Urinary bladder (tissue), 4 donors: ENCODE results near the gene TMEM88. TPM values are rescaled to one million over a fixed set of nuclear protein-coding genes. Genes with fewer than 3 reads are reported as not detected.

Experiments
- DNase-seq: peaks from one replicate; pipeline ENCODE4 v3.0.0-alpha.2; 2015; ENCODE audit errors: extremely low spot score
- H3K27ac ChIP-seq: one replicate; pipeline ENCODE4 v1.5.1; 2013; ENCODE audit warnings: low read depth, mild to moderate bottlenecking, moderate library complexity
- H3K36me3 ChIP-seq: one replicate; pipeline ENCODE4 v1.6.1; 2013; ENCODE audit warnings: mild to moderate bottlenecking, moderate library complexity; ENCODE audit not compliant: insufficient read depth
- H3K4me1 ChIP-seq: one replicate; pipeline ENCODE4 v1.6.1; 2013; ENCODE audit warnings: mild to moderate bottlenecking, moderate library complexity; ENCODE audit not compliant: insufficient read depth
- H3K4me3 ChIP-seq: one replicate; pipeline ENCODE4 v1.5.1; 2013; ENCODE audit warnings: low read depth, low read length
- WGBS: extraction: QIAGEN DNeasy Blood & Tissue Kit; methylation state at CpG from one replicate; pipeline ENCODE4 v1.1.7; 2013; 5-methylcytosine and 5-hydroxymethylcytosine counted together
- polyA plus RNA-seq: library from polyadenylated mRNA; stranded (reverse); fragments of 200-250 nt; gene quantifications from one replicate; pipeline ENCODE4 v1.2.3, GENCODE V29; 2013
- total RNA-seq: library from RNA; depleted of rRNA; stranded (reverse); fragments of >200 nt; gene quantifications from one replicate; pipeline ENCODE4 v1.2.3, GENCODE V29; 2014
- donor health status: healthy with polysubstance abuse.
- donor health status: healthy.

Gene TMEM88
- total and polyA plus RNA-seq, 2 donors = 8.1 to 37.0 TPM

DNA sequence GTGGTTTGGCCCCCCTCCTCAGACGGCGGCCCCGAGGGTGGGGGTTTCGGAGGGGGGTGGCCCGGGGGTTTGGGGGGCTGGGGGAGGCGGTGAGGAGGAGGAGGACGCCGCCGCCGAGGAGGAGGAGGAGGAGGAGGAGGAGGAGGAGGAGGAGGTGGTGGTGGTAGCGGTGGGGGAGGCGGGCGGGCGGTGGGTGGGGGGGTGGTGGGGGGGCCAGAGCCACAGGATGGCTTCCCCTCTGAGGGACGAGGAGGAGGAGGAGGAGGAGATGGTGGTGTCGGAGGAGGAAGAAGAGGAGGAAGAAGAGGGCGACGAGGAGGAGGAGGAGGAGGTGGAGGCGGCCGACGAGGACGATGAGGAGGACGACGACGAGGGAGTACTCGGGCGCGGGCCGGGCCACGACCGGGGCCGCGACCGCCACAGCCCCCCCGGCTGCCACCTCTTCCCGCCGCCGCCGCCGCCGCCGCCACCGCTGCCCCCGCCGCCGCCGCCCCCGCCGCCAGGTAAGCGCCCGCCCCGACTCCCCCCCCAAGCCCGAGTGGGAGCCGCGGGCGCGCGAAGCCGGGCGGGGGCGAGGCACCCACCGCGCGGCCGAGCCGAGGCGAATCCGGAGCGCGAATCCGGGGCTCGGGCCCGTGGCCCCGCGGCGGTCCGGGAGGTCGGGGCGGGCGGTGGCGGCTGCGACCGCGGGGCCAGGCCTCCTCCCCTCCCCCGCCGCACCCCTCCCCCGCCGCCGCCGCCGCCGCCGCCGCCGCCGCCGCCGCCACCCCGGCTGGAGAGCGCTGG lies 29.9 kb downstream of the TMEM88 start:
- 5% methylated on average over 71 of the region's 100 CpGs for WGBS
- H3K27ac ChIP-seq = peak overlapping the region; percentile 97
- H3K4me1 ChIP-seq = no peaks in the 10 kb centered on the region
- H3K36me3 ChIP-seq = no peaks in the 10 kb centered on the region
- no peak for DNase-seq
- H3K4me3 ChIP-seq = peak overlapping the region; percentile 85

DNA sequence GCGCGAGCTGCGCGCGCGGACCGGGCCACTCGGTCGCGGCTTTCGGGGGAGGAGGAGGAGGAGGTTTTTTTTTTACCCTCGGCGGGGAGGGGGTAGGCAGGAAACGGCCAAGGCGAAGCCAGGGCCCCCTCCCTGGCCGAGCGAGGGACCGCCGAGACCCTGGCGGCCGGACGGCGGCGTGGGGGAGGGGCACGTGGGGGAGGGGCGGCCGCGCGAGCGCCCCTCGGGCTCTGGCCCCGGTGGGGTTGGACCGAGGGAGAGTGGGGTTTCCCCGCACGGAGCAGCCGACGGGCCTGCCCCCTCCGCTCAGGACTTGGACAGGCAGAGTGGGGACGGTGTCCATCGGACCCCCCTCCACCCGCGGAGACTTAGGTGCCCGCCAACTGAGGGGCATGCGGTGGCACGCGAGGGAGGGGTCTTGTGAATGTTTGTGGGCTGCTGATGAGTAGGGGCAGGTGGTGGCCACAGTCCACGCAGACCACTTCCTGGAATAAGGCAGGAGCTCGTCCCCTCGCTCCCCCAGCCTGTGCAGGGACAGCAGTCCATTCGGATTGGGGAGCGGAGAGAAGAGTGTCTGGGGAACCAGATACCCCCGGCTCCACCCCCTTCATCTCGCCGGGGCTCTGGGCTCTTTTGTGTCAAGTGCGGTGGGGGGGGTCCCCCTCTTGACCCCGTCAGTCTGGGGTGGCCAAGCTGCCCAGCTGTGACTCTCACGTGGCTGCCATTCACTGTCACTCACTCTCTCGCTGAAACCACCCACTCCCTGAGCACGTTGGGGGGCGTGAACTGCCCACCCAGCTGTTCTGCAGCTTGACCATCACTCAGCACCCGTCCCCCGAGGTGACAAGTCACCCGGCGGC lies 30.7 kb downstream of the TMEM88 start:
- H3K4me3 ChIP-seq = peak overlapping the region; percentile 85
- no peaks in the 10 kb centered on the region for H3K36me3 ChIP-seq
- peak overlapping the region; percentile 97 for H3K27ac ChIP-seq
- under 1% methylated on average over 55 of the region's 64 CpGs for WGBS
- DNase-seq = no peak
- H3K4me1 ChIP-seq = no peaks in the 10 kb centered on the region

DNA sequence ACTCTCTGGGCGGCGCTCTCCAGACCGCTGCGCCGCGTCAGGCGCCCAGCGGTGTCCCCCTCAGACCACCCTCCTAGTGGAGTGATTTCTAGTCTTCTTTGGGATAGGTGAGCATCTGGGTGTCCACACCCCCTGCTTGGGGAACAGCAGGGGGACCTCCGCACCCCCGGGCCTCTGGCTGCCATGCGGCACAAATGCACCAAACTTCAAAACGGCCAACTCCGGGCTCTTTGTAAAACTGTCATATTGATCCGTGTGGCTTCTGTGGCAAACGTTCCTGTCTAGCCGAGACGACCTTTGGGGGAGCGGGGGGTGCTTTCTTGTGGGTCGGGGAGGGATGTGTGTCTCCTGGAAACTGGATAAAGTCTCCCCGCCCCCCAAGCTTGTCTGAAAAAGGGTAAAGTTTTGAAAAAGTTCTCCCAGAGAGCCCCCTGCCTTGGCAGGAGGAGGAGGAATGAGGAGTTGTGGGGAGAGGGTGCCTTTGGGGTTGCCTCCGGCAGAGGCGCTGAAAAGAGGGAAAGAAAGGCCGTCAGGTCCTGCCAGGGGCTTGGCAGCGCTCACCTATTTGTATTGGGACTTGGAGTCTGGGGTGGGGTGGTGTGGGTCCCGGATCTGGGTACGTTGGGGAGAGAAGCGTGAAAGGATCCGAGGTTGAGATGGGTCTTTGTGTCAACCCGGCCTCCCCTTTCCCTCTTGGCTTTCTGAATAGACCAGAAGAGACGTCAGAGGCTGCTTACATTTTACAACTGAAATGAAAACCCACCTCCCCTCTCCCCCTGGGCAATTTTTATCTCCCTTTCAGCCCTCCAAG lies 31.6 kb downstream of the TMEM88 start:
- Histone ChIP-seq H3K27ac (peak overlapping the region; percentile 97), H3K36me3 (peaks cover 3% of the 10 kb centered on the region), H3K4me1 (no peaks in the 10 kb centered on the region), H3K4me3 (peak overlapping the region; percentile 85)
- WGBS = 2% methylated on average over 30 of the region's 30 CpGs
- no peak for DNase-seq

DNA sequence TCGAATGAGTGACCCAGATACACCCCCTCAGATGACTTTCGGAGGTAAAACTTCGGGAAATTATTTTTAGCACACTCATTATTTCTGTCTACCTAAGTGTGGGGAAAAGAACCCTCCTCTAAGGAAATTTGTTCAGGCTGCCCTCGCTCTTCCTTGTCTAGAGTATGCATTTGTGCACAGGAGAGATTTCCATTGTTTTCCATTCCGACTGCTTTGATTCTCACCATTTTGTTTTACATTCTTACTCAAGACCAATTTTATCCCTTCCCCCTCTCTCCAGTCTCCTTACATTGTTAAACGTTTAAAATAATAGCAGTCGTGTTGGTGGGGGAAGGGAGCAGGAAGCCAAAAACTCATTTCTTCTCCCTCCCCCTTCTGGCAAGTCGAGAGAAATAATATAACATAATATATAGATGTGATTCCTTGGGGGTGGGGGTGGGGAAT lies 32.2 kb downstream of the TMEM88 start:
- H3K4me3 ChIP-seq = peak overlapping the region; percentile 85
- no peak for DNase-seq
- H3K27ac ChIP-seq = peak overlapping the region; percentile 97
- peaks cover 3% of the 10 kb centered on the region for H3K36me3 ChIP-seq
- WGBS = 3% methylated on average over 8 of the region's 8 CpGs
- no peaks in the 10 kb centered on the region for H3K4me1 ChIP-seq

DNA sequence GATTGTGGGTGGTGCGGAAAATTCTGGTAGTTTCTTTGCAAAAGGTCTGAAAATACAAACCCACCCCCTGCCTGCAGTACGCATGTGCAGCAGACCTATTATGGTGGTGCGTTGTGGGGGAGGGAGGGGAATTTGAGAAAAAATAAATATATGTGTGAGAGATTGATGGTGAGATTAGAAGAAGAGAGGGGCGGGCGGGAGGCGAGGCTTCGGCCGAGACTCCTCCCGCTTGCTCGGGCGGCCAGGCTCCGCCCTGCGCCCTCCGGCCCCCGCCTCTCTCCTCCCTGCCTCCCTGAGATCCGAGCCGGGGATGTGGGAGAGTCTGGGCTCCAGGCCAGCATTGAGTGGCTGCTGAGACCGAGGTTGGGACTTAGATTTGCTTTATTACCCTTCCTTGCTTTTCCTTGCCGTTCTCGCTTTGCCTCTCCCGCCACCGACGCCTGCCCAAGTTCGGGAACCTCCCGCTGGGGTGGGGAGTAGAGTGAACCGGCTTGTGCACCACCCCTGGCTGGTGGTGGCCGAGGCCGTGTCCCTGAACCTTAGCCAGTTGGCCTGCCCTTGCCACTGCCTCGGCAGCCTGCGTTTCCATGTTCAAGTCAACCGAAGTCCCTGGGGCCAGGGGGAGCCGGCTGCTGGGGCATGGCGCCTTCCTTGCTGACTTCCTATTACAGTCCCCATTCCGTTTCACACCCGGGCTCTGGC lies 32.8 kb downstream of the TMEM88 start:
- H3K4me3 ChIP-seq = peak overlapping the region; percentile 85
- peak; percentile 96 for DNase-seq
- under 1% methylated on average over 35 of the region's 35 CpGs for WGBS
- peak overlapping the region; percentile 83 for H3K27ac ChIP-seq
- H3K4me1 ChIP-seq = no peaks in the 10 kb centered on the region
- H3K36me3 ChIP-seq = peaks cover 3% of the 10 kb centered on the region

DNA sequence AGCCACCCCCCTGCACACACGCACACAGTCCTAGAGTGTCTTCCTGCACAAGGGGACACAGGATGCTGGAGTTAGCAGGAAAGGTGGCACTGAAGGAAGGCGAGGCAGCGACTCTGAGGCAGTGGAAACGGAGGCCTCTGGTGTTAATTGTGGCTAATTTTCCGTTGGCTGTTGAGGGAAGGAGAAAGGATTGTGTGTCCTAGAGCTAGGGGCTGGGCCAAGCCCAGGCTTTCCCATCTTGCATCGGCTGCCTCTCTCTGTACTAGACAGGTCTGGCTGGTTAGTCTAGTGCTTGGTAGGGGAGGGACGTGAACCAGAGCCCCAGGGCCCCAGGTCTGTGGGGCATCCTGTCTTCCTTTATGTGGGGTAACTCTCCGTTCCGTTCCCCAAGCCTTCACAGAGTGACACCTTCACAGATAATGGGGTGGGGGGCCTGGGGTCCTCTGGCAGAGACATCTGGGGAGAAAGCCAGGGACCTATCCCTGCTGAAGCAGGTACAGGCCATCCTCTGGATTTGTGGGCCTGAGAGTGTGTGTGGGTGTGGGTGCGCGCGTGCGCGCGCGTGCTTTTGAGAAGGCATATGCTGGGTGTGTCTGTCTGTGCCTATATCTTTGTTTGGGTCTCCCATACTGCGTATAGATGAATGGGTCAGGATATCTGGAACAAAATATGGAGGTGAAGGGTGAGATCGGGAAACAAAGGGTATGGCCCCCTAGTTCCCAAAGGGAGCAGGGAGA lies 33.5 kb downstream of the TMEM88 start, which contains the start of gene CHD3:
TSS of gene CHD3 (plus strand) at position 606 of the 737 bp plus-strand sequence. CDS start 212 bp downstream, outside the sequence.
- DNase-seq = peak; percentile 68
- no peaks in the 10 kb centered on the region for H3K4me1 ChIP-seq
- WGBS = 26% methylated on average over 18 of the region's 18 CpGs
- H3K36me3 ChIP-seq = peaks cover 3% of the 10 kb centered on the region
- peak within 1 kb of the TSS; percentile 83 for H3K27ac ChIP-seq
- H3K4me3 ChIP-seq = peak within 1 kb of the TSS; percentile 21

DNA sequence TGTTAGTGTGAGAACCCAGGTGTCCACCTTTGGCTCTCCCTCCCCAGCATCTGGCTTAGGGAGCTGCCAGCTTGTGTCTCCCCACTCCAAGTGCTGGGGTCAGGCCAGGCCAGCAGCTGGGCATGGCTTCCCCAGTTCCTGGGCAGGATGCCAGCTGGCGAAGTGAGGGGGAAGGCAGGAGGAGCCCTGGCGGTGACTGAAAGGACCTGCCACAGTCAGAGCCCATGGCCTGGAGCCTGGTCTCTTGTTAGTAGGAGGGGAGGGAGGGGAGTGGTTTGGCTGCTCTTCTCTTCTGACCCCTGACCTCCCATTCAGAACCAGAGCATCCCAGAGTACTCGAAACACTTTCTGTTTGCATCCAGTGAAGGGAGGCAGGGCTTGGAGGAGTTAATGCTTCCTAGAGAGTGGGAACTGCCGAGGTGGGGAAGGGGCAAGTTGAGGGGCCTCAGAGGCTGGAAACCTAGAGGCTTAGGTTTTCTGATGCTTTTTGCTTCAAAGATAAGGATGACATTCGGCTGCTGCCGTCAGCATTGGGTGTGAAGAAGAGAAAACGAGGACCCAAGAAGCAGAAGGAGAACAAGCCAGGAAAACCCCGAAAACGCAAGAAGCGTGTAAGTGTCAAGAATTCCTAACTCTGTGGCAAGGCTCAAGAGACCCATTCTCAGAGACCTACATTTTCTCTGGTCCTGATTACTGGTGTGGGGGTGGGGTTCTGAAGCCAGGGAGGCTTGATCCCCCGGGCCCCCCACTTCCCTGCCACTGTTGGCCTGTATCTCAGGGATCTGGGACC lies 34.5 kb downstream of the TMEM88 start:
- DNase-seq = peak; percentile 84
- Histone ChIP-seq H3K4me1 (no peaks in the 10 kb centered on the region), H3K36me3 (peaks cover 3% of the 10 kb centered on the region), H3K27ac (peak overlapping the region; percentile 72), H3K4me3 (no peak overlapping the region)
- 16% methylated on average over 11 of the region's 11 CpGs for WGBS

DNA sequence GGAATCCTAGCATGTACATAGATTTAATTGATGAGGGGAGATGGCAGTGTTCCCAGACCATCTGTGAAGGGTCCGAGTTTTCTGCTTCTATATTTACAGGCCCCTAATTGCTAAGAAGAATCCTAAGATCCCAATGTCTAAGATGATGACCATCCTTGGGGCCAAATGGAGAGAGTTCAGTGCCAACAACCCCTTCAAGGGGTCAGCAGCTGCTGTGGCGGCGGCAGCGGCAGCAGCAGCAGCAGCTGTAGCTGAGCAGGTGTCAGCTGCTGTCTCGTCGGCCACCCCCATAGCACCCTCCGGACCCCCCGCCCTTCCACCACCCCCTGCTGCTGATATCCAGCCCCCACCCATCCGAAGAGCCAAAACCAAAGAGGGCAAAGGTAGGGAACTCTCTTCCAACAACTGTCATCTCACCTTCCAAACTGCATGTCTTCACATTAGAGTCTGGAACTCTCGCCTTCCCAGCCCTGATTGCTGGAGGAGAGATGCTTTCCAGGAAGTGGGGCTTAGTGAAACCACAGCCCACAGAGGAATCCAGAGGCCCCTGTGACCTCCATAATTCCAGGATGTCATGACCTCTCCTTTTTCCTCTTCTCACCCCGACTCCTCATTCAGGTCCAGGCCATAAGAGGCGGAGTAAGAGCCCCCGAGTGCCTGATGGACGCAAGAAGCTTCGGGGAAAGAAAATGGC lies 38.5 kb downstream of the TMEM88 start:
- WGBS = 86% methylated on average over 15 of the region's 15 CpGs
- no peak overlapping the region for H3K27ac ChIP-seq
- peaks cover 3% of the 10 kb centered on the region for H3K36me3 ChIP-seq
- no peaks in the 10 kb centered on the region for H3K4me1 ChIP-seq
- no peak for DNase-seq
- no peak overlapping the region for H3K4me3 ChIP-seq

DNA sequence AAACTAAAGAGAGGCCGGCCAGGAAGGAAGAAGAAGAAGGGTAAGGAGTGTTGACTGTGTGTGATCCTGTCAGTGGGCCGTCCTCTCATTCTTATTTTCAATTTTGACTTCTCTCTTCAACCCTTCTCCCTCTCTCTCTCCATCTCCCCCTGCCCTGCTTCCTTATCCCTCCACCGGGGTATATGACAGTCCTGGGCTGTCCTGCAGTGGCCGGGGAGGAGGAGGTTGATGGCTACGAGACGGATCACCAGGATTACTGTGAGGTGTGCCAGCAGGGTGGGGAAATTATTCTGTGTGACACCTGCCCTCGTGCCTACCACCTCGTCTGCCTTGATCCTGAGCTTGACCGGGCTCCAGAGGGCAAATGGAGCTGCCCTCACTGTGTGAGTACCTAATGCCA lies 39.4 kb downstream of the TMEM88 start:
- Histone ChIP-seq H3K27ac (no peak overlapping the region), H3K4me3 (no peak overlapping the region), H3K4me1 (no peaks in the 10 kb centered on the region), H3K36me3 (peaks cover 7% of the 10 kb centered on the region)
- DNase-seq = no peak
- WGBS = 92% methylated on average over 9 of the region's 9 CpGs

DNA sequence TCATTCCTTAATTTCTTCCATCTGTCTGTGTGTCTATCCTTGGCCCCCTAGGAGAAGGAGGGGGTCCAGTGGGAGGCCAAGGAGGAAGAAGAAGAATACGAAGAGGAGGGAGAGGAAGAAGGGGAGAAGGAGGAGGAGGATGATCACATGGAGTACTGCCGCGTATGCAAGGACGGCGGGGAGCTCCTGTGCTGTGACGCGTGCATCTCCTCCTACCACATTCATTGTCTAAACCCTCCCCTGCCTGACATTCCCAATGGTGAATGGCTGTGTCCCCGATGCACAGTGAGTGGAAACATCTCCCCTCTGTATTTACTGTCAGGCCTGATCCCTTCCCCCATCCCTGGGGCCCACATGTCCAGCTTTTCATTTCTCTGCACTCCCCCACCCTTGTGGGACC lies 40.0 kb downstream of the TMEM88 start:
- Histone ChIP-seq H3K36me3 (peaks cover 7% of the 10 kb centered on the region), H3K4me3 (no peak overlapping the region), H3K4me1 (no peaks in the 10 kb centered on the region), H3K27ac (no peak overlapping the region)
- whole genome bisulfite sequencing = 85% methylated on average over 8 of the region's 8 CpGs
- no peak for DNase-seq

DNA sequence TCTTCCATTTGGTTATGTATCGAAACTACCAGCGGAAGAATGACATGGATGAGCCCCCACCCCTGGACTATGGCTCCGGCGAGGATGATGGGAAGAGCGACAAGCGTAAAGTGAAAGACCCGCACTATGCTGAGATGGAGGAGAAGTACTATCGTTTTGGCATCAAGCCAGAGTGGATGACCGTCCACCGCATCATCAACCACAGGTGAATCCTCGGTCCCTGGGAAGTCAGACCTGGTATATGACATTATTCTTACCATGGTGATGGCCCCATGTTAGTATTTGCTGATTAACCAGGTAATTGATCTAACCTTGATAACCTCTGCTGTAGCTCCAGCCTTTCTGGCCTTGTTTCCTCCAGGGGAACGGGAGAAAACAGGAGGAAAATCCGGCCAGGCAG lies 42.2 kb downstream of the TMEM88 start:
- no peak for DNase-seq
- WGBS = 86% methylated on average over 13 of the region's 13 CpGs
- Histone ChIP-seq H3K36me3 (peaks cover 7% of the 10 kb centered on the region), H3K4me3 (no peak overlapping the region), H3K27ac (no peak overlapping the region), H3K4me1 (no peaks in the 10 kb centered on the region)
